Renal pelvis (tissue), 4 donors: ENCODE data around the gene EEF1A2. TPM values are rescaled to one million over a fixed set of nuclear protein-coding genes. Genes with fewer than 3 reads are reported as not detected.
"Not testable (repeated sequence)": the region's sequence is repeated elsewhere in the genome, so short reads cannot be mapped to it uniquely, and the experiment has no call there.

Experiments used
- DNase-seq: peaks from one replicate; pipeline ENCODE4 v3.0.0-alpha.2; 2013
- polyA plus RNA-seq, 3 donors: library from polyadenylated mRNA; unstranded; fragments of 120-200 nt; gene quantifications; one replicate each; pipeline ENCODE4 v1.2.1, GENCODE V29; 2013; ENCODE audit not compliant: insufficient read length in 3 of 3

EEF1A2 gene
- polyA plus RNA-seq, 3 donors = 0.96 to 2.4 (median 1.2) TPM

- no peak for DNase-seq
These were observed 23.4 kb upstream of the EEF1A2 start for GRCh38 chr20:63522091-63522868.

GRCh38 chr20:63521602-63522001 is 22.7 kb upstream of the EEF1A2 start:
- DNase-seq = no peak

- DNase-seq = peak; percentile 65
These were observed 22.2 kb upstream of the EEF1A2 start for GRCh38 chr20:63520934-63521601.

GRCh38 chr20:63520504-63520933 is 21.6 kb upstream of the EEF1A2 start, which contains the start of gene PPDPF:
Gene PPDPF, plus strand, starts transcription at chr20:63520765. Its CDS starts 544 bp downstream, at chr20:63521309.
- DNase-seq = peak; percentile 83

GRCh38 chr20:63519668-63520503 is 21.0 kb upstream of the EEF1A2 start:
- DNase-seq = no peak

- no peak for DNase-seq
These were observed 20.2 kb upstream of the EEF1A2 start for GRCh38 chr20:63518946-63519667.

GRCh38 chr20:63518351-63518861 is 19.5 kb upstream of the EEF1A2 start:
- no peak for DNase-seq

- DNase-seq = no peak
These were observed 18.8 kb upstream of the EEF1A2 start for GRCh38 chr20:63517376-63518309.

GRCh38 chr20:63514520-63514919 is 15.6 kb upstream of the EEF1A2 start:
- DNase-seq = not testable (repeated sequence)

- no peak for DNase-seq
These were observed 14.3 kb upstream of the EEF1A2 start for GRCh38 chr20:63513207-63513606.

GRCh38 chr20:63509088-63509564 is 10.2 kb upstream of the EEF1A2 start:
- no peak for DNase-seq

- no peak for DNase-seq
These were observed 9.3 kb upstream of the EEF1A2 start for GRCh38 chr20:63508072-63508768.

- no peak for DNase-seq
These were observed 8.3 kb upstream of the EEF1A2 start for GRCh38 chr20:63507083-63507743.

GRCh38 chr20:63505723-63506122 is 6.8 kb upstream of the EEF1A2 start:
- no peak for DNase-seq

GRCh38 chr20:63505281-63505680 is 6.4 kb upstream of the EEF1A2 start:
- DNase-seq = no peak

GRCh38 chr20:63504642-63505041 is 5.8 kb upstream of the EEF1A2 start:
- no peak for DNase-seq

GRCh38 chr20:63503524-63503923 is 4.6 kb upstream of the EEF1A2 start:
- no peak for DNase-seq

- DNase-seq = no peak
These were observed 3.8 kb upstream of the EEF1A2 start for GRCh38 chr20:63502671-63503172.
